H1 (cell line): ENCODE data around the gene HERC4. TPM values are rescaled to one million over a fixed set of nuclear protein-coding genes. Genes with fewer than 3 reads are reported as not detected.

Experiments
- CTCF ChIA-PET: fragments of 300-600 bp; sonication (Branson Sonifier 250); formaldehyde crosslinking; loops from one replicate; lab custom pipeline; 2021; ENCODE audit not compliant: partially characterized antibody; lab: Charles Lee
- POLR2A ChIA-PET: fragments of 300-600 bp; sonication (Branson Sonifier 250); formaldehyde crosslinking; loops from one replicate; lab custom pipeline; 2021; ENCODE audit warnings: inconsistent platforms; ENCODE audit not compliant: partially characterized antibody; lab: Charles Lee
- DNase-seq, 2 experiments: peaks; one replicate each; pipeline versions ENCODE4 v3.0.0 to v3.0.0-alpha.2; 2010 to 2022; ENCODE audit warnings: low spot score in 2 of 2, low read depth in 1 of 2, mixed read lengths in 1 of 2
- FAIRE-seq: peaks from 2 replicates; lab custom pipeline; 2011; peaks lifted over from hg19 to GRCh38; lab: Jason Lieb, UNC
- H2AFZ ChIP-seq: 2 replicates; pipeline ENCODE4 v1.8.1; 2012; ENCODE audit warnings: low read length, inconsistent platforms
- H2AK5ac ChIP-seq: 2 replicates; pipeline ENCODE4 v1.6.1; 2013; ENCODE audit warnings: low read depth, low read length
- H2BK120ac ChIP-seq: replicated peaks from 2 replicates; pipeline ENCODE3; 2013; ENCODE audit warnings: low read depth, low read length, inconsistent platforms
- H2BK12ac ChIP-seq: 2 replicates; pipeline ENCODE4 v1.6.1; 2013; ENCODE audit warnings: low read depth, low read length
- H2BK15ac ChIP-seq: 2 replicates; pipeline ENCODE4 v1.6.1; 2013; ENCODE audit warnings: low read length
- H2BK20ac ChIP-seq: 2 replicates; pipeline ENCODE4 v1.6.1; 2013; ENCODE audit warnings: low read length
- H2BK5ac ChIP-seq: 2 replicates; pipeline ENCODE4 v1.6.1; 2013; ENCODE audit warnings: low read depth, low read length
- H3K14ac ChIP-seq: 2 replicates; pipeline ENCODE4 v1.6.1; 2013; ENCODE audit warnings: inconsistent platforms; ENCODE audit not compliant: insufficient read length
- H3K18ac ChIP-seq: 2 replicates; pipeline ENCODE4 v1.6.1; 2013; ENCODE audit warnings: low read length; ENCODE audit errors: extremely low read depth
- H3K23ac ChIP-seq: 2 replicates; pipeline ENCODE4 v1.6.1; 2013; ENCODE audit warnings: inconsistent platforms; ENCODE audit not compliant: insufficient read length
- H3K23me2 ChIP-seq: 2 replicates; pipeline ENCODE4 v1.6.1; 2013; ENCODE audit warnings: low read depth, low read length
- H3K27ac ChIP-seq: 2 replicates; pipeline ENCODE4 v1.6.1; 2011; ENCODE audit warnings: low read depth, low read length, inconsistent platforms
- H3K27me3 ChIP-seq, 4 experiments: replicated peaks in 1 of 4; 1 replicate in 1 of 4; 2 replicates in 3 of 4; pipeline versions ENCODE4 v1.6.1 to v1.8.1; 2011 to 2013; ENCODE audit warnings: low read length in 3 of 4, mild to moderate bottlenecking in 3 of 4, inconsistent platforms in 2 of 4, mixed read lengths in 2 of 4, moderate library complexity in 1 of 4; ENCODE audit not compliant: control insufficient read depth in 3 of 4, insufficient read depth in 3 of 4; ENCODE audit errors: extremely low read depth in 1 of 4
- H3K36me3 ChIP-seq, 4 experiments: 2 replicates each; pipeline versions ENCODE4 v1.6.1 to v1.8.1; 2011 to 2013; ENCODE audit warnings: mild to moderate bottlenecking in 4 of 4, low read length in 3 of 4, moderate library complexity in 2 of 4, control low read depth in 1 of 4, inconsistent platforms in 1 of 4; ENCODE audit not compliant: insufficient read depth in 4 of 4, control insufficient read depth in 2 of 4
- H3K4ac ChIP-seq: replicated peaks from 2 replicates; pipeline ENCODE3; 2013; ENCODE audit warnings: low read length, low read depth, mixed read lengths, inconsistent platforms; ENCODE audit not compliant: insufficient read length
- H3K4me1 ChIP-seq, 4 experiments: replicated peaks in 1 of 4; 1 replicate in 1 of 4; 2 replicates in 3 of 4; pipeline versions ENCODE4 v1.6.1 to v1.8.1; 2011 to 2013; ENCODE audit warnings: low read length in 3 of 4, inconsistent platforms in 2 of 4, mixed read lengths in 1 of 4; ENCODE audit not compliant: insufficient read depth in 4 of 4, control insufficient read depth in 3 of 4
- H3K4me2 ChIP-seq, 2 experiments: 2 replicates each; pipeline versions ENCODE4 v1.6.1 to v1.8.1; 2011 to 2013; ENCODE audit warnings: low read depth in 2 of 2, low read length in 2 of 2, control low read depth in 1 of 2, inconsistent platforms in 1 of 2, mild to moderate bottlenecking in 1 of 2; ENCODE audit not compliant: insufficient read depth in 1 of 2
- H3K4me3 ChIP-seq, 4 experiments: fragments of 200-600, 300-600 bp in 1 of 4; sonication (generic), shearing (Covaris generic), sonication (Bioruptor Twin) in 1 of 4; 2 replicates each; pipeline versions ENCODE4 v1.5.1 to v1.8.1; 2011 to 2016; ENCODE audit warnings: low read length in 4 of 4, low read depth in 3 of 4, control low read depth in 2 of 4, inconsistent platforms in 2 of 4, mild to moderate bottlenecking in 2 of 4, mixed read lengths in 1 of 4, moderate library complexity in 1 of 4; ENCODE audit not compliant: insufficient read depth in 2 of 4; ENCODE audit errors: extremely low read depth in 1 of 4
- H3K56ac ChIP-seq: replicated peaks from 2 replicates; pipeline ENCODE3; 2013; ENCODE audit warnings: low read depth, mild to moderate bottlenecking, mixed read lengths, low read length, inconsistent platforms; ENCODE audit not compliant: insufficient read length
- H3K79me1 ChIP-seq: 2 replicates; pipeline ENCODE4 v1.6.1; 2013; ENCODE audit warnings: low read depth, low read length, control low read depth
- H3K79me2 ChIP-seq, 2 experiments: 2 replicates each; pipeline versions ENCODE4 v1.6.1 to v1.8.1; 2012 to 2013; ENCODE audit warnings: low read length in 2 of 2, mild to moderate bottlenecking in 2 of 2, inconsistent platforms in 1 of 2; ENCODE audit not compliant: insufficient read depth in 2 of 2, control insufficient read depth in 1 of 2
- H3K9ac ChIP-seq, 4 experiments: replicated peaks in 1 of 4; 1 replicate in 1 of 4; 2 replicates in 3 of 4; pipeline versions ENCODE4 v1.6.1 to v1.8.1; 2011 to 2013; ENCODE audit warnings: low read depth in 3 of 4, low read length in 3 of 4, control low read depth in 2 of 4, mild to moderate bottlenecking in 2 of 4, moderate library complexity in 2 of 4, inconsistent platforms in 1 of 4; ENCODE audit errors: extremely low read depth in 1 of 4
- H3K9me3 ChIP-seq, 2 experiments: 2 replicates each; pipeline versions ENCODE4 v1.6.1 to v1.8.1; 2012 to 2013; ENCODE audit warnings: mild to moderate bottlenecking in 2 of 2, moderate library complexity in 2 of 2, control low read depth in 1 of 2, inconsistent platforms in 1 of 2, low read depth in 1 of 2, low read length in 1 of 2, mixed read lengths in 1 of 2; ENCODE audit not compliant: insufficient read depth in 2 of 2
- H4K20me1 ChIP-seq, 2 experiments: replicated peaks in 1 of 2; 2 replicates each; pipeline versions ENCODE3 to v1.8.1; 2011 to 2013; ENCODE audit warnings: inconsistent platforms in 2 of 2, low read length in 2 of 2, mild to moderate bottlenecking in 1 of 2; ENCODE audit not compliant: insufficient read depth in 2 of 2, control insufficient read depth in 1 of 2
- H4K5ac ChIP-seq: 2 replicates; pipeline ENCODE4 v1.6.1; 2013; ENCODE audit warnings: low read length, low read depth, mixed read lengths, inconsistent platforms; ENCODE audit not compliant: insufficient read length
- H4K8ac ChIP-seq: 2 replicates; pipeline ENCODE4 v1.8.0; 2013; ENCODE audit warnings: mild to moderate bottlenecking, moderate library complexity, low read length, inconsistent platforms; ENCODE audit not compliant: insufficient read depth; ENCODE audit errors: extremely low read depth
- H4K91ac ChIP-seq: replicated peaks from 2 replicates; pipeline ENCODE3; 2013; ENCODE audit warnings: low read length, mixed read lengths, inconsistent platforms; ENCODE audit not compliant: insufficient read length
- ATF3 ChIP-seq: IDR thresholded peaks from 2 replicates; pipeline ENCODE4 v1.6.1; 2011; ENCODE audit warnings: low read depth, mild to moderate bottlenecking, low read length; ENCODE audit not compliant: insufficient read depth
- BACH1 ChIP-seq: IDR thresholded peaks from 2 replicates; pipeline ENCODE4 v1.6.1; 2012; ENCODE audit warnings: low read length, improper control_type of control experiment
- CBX8 ChIP-seq: fragments of 300-800, 300-1000 bp; sonication (generic); IDR thresholded peaks from 2 replicates; pipeline ENCODE4 v1.7.1; 2016; ENCODE audit warnings: low read depth, low read length, borderline replicate concordance
- E2F6 ChIP-seq: IDR thresholded peaks from 2 replicates; pipeline ENCODE4 v1.6.1; 2012; ENCODE audit warnings: inconsistent platforms
- HDAC6 ChIP-seq: IDR thresholded peaks from one replicate; pipeline ENCODE4 v1.7.1; 2012; ENCODE audit warnings: low read depth, mild to moderate bottlenecking, inconsistent platforms, low read length, moderate library complexity
- JUND ChIP-seq: IDR thresholded peaks from 2 replicates; pipeline ENCODE4 v1.6.1; 2011; ENCODE audit warnings: mild to moderate bottlenecking, improper control_type of control experiment, low read length
- NANOG ChIP-seq: IDR thresholded peaks from 2 replicates; pipeline ENCODE4 v1.6.1; 2011; ENCODE audit warnings: low read length, low read depth, mild to moderate bottlenecking, inconsistent platforms; ENCODE audit not compliant: insufficient read depth, poor library complexity, severe bottlenecking
- PHF8 ChIP-seq: fragments of 200-600 bp; sonication (generic); conservative IDR thresholded peaks from 2 replicates; pipeline ENCODE4 v1.7.1; 2012; ENCODE audit warnings: low read depth, mild to moderate bottlenecking, inconsistent platforms, low read length, moderate library complexity
- SAP30 ChIP-seq: fragments of 300-600 bp; sonication (generic); IDR thresholded peaks from 2 replicates; pipeline ENCODE4 v1.7.1; 2012; ENCODE audit warnings: low read length, moderate library complexity, mild to moderate bottlenecking, inconsistent platforms; ENCODE audit not compliant: insufficient read depth, insufficient replicate concordance
- SIN3A ChIP-seq, 2 experiments: IDR thresholded peaks in 1 of 2; conservative IDR thresholded peaks in 1 of 2; 2 replicates each; pipeline ENCODE4 v1.6.1; 2011 to 2012; ENCODE audit warnings: low read length in 2 of 2, improper control_type of control experiment in 1 of 2, low read depth in 1 of 2, mild to moderate bottlenecking in 1 of 2
- YY1 ChIP-seq: IDR thresholded peaks from 2 replicates; pipeline ENCODE4 v1.6.1; 2011; ENCODE audit warnings: low read depth, mild to moderate bottlenecking, low read length
- WGBS, 2 experiments: shearing (Covaris generic) in 1 of 2; methylation state at CpG; one replicate each; pipeline versions ENCODE4 v1.1.6 to v1.1.7; 2013 to 2015; ENCODE audit warnings: low lambda C conversion rate in 2 of 2, mixed read lengths in 2 of 2, inconsistent platforms in 1 of 2, low coverage in 1 of 2, missing lambda C conversion rate in 1 of 2; ENCODE audit not compliant: insufficient replicate concordance in 2 of 2, insufficient coverage in 1 of 2, insufficient read length in 1 of 2; ENCODE audit errors: extremely low coverage in 1 of 2, missing lambda C conversion rate in 1 of 2; 5-methylcytosine and 5-hydroxymethylcytosine counted together
- polyA plus RNA-seq, 7 experiments: library from polyadenylated mRNA; depleted of rRNA in 3 of 7; stranded (reverse) in 5 of 7; unstranded in 2 of 7; fragments of >200 nt in 5 of 7; fragments of 200-250 nt in 2 of 7; gene quantifications; 1 replicate in 5 of 7; 2 replicates in 1 of 7; 4 replicates in 1 of 7; pipeline versions ENCODE4 v1.2.1 to v1.2.3, GENCODE V29; 2011 to 2013; ENCODE audit warnings: missing spikeins in 2 of 7, mixed read lengths in 2 of 7
- total RNA-seq: library from RNA; stranded (reverse); fragmentation: NEBNext Ultra II Directional; extraction: Animal tissue kit (Norgen Biotek cat#: 25700); gene quantifications from 2 replicates; pipeline ENCODE4 v1.2.1, GENCODE V29; 2021

Gene HERC4
- total and polyA plus RNA-seq, 2 of the 8 experiments (the other 6 are each of a cell fraction or from before 2014, with no cell fraction given) = 7.5 to 44.0 TPM

GRCh38 chr10:68096913-68097516 is 21.9 kb upstream of the HERC4 start:
- Histone ChIP-seq H3K4ac (no peak overlapping the region), H3K23ac (no peak overlapping the region), H2BK12ac (no peak overlapping the region), H2BK20ac (no peak overlapping the region), H3K79me2 (no peaks in the 10 kb centered on the region), H3K56ac (no peak overlapping the region), H3K4me1 (peaks cover 0 to 4% (median 2%) of the 10 kb centered on the region in 4 experiments; a peak in 2 of 7 replicates), H3K18ac (no peak overlapping the region), H3K9me3 (no peaks in the 10 kb centered on the region), H2AFZ (no peak overlapping the region), H2AK5ac (no peak overlapping the region), H3K14ac (no peak overlapping the region), H3K36me3 (no peaks in the 10 kb centered on the region), H2BK15ac (no peak overlapping the region), H2BK5ac (no peak overlapping the region), H4K20me1 (no peaks in the 10 kb centered on the region), H3K9ac (no peak overlapping the region), H3K27me3 (no peaks in the 10 kb centered on the region), H2BK120ac (no peak overlapping the region), H3K27ac (no peak overlapping the region), H4K8ac (no peak overlapping the region), H3K23me2 (no peaks in the 10 kb centered on the region), H3K4me2 (peak overlapping the region in 1 of 2 experiments; percentile 30; a peak in 1 of 4 replicates), H4K5ac (no peak overlapping the region), H3K4me3 (no peak overlapping the region), H3K79me1 (no peaks in the 10 kb centered on the region), H4K91ac (no peak overlapping the region)
- FAIRE-seq (peak; percentile 81), DNase-seq (peak in 1 of 2 experiments; percentile 50)
- ChIA-PET CTCF (interaction anchor here (1.2 to 3.5 kb wide), 4 partner anchors 26 to 116 kb away, joined by 5 to 12 read pairs (median 6); no protein-coding TSS in a partner anchor), POLR2A (interaction anchor here (1.5 kb wide), 1 partner anchor 235 kb away, joined by 4 read pairs; the partner anchor contains the start of genes HNRNPH3 and PBLD)
- TF ChIP-seq ATF3 (no peak), SAP30 (no peak), E2F6 (no peak), PHF8 (no peak), BACH1 (peak; percentile 30; the same call in 1 of the 2 replicates), JUND (peak; percentile 86), NANOG (no peak), SIN3A (conservative IDR thresholded peaks at IDR 0.05 in 1 of 2, IDR thresholded peaks at IDR 0.05 in 1 of 2; ENCODE audit: low read depth in 1 of 2, low read length in 2 of 2) (no peak), HDAC6 (no peak), CBX8 (no peak), YY1 (no peak)
- 40% methylated on average over 4 of the region's 4 CpGs; no CpG with 5 or more reads in 1 of the 2 experiments for WGBS, 2 experiments
